Transverse colon (tissue), 4 donors: ENCODE data around the gene ZBTB7B.

Experiments
- EP300 ChIP-seq: sonication (generic); formaldehyde crosslinking; IDR thresholded peaks from one replicate; pipeline ENCODE4 v1.6.1; 2017; ENCODE audit warnings: antibody characterized with exemption, low read depth
- POLR2A ChIP-seq: fragments of 450-650 bp; IDR thresholded peaks from one replicate; pipeline ENCODE4 v1.6.1; 2016; ENCODE audit warnings: antibody characterized with exemption, mild to moderate bottlenecking, moderate library complexity
- POLR2AphosphoS5 ChIP-seq, 3 donors: sonication (generic); formaldehyde crosslinking; IDR thresholded peaks; one replicate each; pipeline ENCODE4 v1.6.1; 2016; ENCODE audit warnings: antibody characterized with exemption in 3 of 3
- TF ChIP-seq, protein P1 (sequence below), 5 experiments: fragments of 200-600 bp in 3 of 5; fragments of 450-650 bp in 2 of 5; sonication (generic) in 3 of 5; IDR thresholded peaks; 1 replicate in 2 of 5; 2 replicates in 3 of 5; pipeline ENCODE4 v1.5.1; 2016 to 2017; ENCODE audit warnings: antibody characterized with exemption in 5 of 5, inconsistent platforms in 3 of 5, mild to moderate bottlenecking in 2 of 5, moderate library complexity in 1 of 5

DNA sequence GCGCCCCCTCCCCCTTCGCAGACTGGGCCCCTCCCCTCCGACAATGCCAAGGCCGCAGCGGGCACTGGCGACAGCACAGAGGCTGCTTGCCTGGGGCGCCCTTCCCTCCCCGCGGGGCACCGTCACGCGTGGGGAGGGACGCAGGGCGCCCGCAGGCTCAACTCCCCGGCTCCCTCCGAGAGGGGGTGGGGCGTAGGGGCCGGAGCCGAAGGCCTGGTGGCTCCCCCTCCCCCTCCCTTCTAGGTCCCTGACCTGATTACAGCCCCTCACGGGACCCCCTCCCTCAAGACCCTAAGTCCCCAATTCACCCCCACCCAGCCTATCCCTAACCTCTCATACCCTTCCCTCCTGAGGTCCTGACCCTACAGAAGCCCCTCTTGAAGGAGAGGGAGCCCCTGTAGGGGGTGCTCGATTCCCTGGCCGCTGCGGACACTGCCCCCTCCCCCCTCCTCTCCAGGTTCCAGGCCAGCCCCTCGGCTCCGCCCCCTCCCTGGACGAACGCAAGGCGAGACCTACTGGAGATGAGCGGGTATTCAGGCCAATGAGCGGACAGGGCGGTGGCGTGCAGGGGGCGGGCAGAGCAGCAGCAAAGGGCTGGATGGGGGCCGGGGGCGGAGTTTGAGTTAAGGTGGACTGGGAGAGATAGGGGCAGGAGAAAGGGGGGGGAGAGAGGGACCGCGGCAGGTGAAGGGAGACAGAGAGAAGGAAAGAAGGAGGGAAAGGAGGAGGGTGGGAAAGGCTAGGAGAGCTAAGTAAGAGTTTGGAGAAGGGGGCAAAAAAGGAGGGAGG lies 733 bp upstream of the ZBTB7B start:
- TF ChIP-seq, protein P1, sequence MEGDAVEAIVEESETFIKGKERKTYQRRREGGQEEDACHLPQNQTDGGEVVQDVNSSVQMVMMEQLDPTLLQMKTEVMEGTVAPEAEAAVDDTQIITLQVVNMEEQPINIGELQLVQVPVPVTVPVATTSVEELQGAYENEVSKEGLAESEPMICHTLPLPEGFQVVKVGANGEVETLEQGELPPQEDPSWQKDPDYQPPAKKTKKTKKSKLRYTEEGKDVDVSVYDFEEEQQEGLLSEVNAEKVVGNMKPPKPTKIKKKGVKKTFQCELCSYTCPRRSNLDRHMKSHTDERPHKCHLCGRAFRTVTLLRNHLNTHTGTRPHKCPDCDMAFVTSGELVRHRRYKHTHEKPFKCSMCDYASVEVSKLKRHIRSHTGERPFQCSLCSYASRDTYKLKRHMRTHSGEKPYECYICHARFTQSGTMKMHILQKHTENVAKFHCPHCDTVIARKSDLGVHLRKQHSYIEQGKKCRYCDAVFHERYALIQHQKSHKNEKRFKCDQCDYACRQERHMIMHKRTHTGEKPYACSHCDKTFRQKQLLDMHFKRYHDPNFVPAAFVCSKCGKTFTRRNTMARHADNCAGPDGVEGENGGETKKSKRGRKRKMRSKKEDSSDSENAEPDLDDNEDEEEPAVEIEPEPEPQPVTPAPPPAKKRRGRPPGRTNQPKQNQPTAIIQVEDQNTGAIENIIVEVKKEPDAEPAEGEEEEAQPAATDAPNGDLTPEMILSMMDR (IDR thresholded peaks at IDR 0.05) = peak in 4 of 5 experiments; percentile 23 to 46 (median 42)
- TF ChIP-seq POLR2A (peak; percentile 87), POLR2AphosphoS5 (IDR thresholded peaks at IDR 0.05) (peak; percentile 77 to 89 (median 78)), EP300 (no peak)
